Measurements from ENCODE around the gene PSENEN. TPM values are rescaled to one million over a fixed set of nuclear protein-coding genes. Genes with fewer than 3 reads are reported as not detected.

The PSENEN gene
- total RNA-seq, 4 donors from 2014 or later: 22.2 to 45.8 (median 38.3) TPM

GRCh38 chr19:35754370-35755130 lies 9.1 kb downstream of the PSENEN start:
- H3K4me1 ChIP-seq: peaks cover 23 to 46% of the 10 kb centered on the region in 2 donors
- no peaks in the 10 kb centered on the region for H3K9me3 ChIP-seq
- intact Hi-C loops (cut with DNase I; ENCODE audit: low total_unique reads) (loop anchor here (1.0 to 10.0 kb wide), 6 partner anchors 37 to 712 kb away; partner anchors contain the start of genes COX6B1, COX7A1, HPN and USF2), in situ Hi-C loops (cut with MboI; ENCODE audit: low sequenced_read_pairs in 4 of 4) (loop anchor here in 1 of 4 donors (25.0 kb wide), 1 partner anchor 383 kb away; the partner anchor contains the start of gene CAPNS1)
- H3K27ac ChIP-seq: peak overlapping the region; percentile 89 to 97 (median 95)
- DNase-seq (no peak), ATAC-seq (no peak)
- no peak for TF ChIP-seq CTCF (IDR thresholded peaks at IDR 0.05 in 4 of 5, conservative IDR thresholded peaks at IDR 0.05 in 1 of 5)
- H3K27me3 ChIP-seq: no peaks in the 10 kb centered on the region
- H3K4me3 ChIP-seq: peak overlapping the region in 3 of 4 donors; percentile 72 to 84 (median 76)
- peaks cover 0 to 16% of the 10 kb centered on the region in 2 donors for H3K36me3 ChIP-seq

- H3K4me1 ChIP-seq: peaks cover 23 to 43% of the 10 kb centered on the region in 2 donors
Observed at GRCh38 chr19:35755131-35755549, 9.7 kb downstream of the PSENEN start.

GRCh38 chr19:35755550-35756376 lies 10.3 kb downstream of the PSENEN start:
- peaks cover 23 to 43% of the 10 kb centered on the region in 2 donors for H3K4me1 ChIP-seq
- H3K36me3 ChIP-seq: peaks cover 0 to 16% of the 10 kb centered on the region in 2 donors
- no peaks in the 10 kb centered on the region for H3K27me3 ChIP-seq
- TF ChIP-seq POLR2A (IDR thresholded peaks at IDR 0.05) (peak; percentile 76 to 79), CTCF (IDR thresholded peaks at IDR 0.05 in 4 of 5, conservative IDR thresholded peaks at IDR 0.05 in 1 of 5) (no peak)
- H3K27ac ChIP-seq: peak overlapping the region; percentile 89 to 97 (median 95)
- peak overlapping the region; percentile 57 to 84 (median 74) for H3K4me3 ChIP-seq
- in situ Hi-C loops (cut with MboI; ENCODE audit: low sequenced_read_pairs in 4 of 4): loop anchor here in 1 of 4 donors (25.0 kb wide), 1 partner anchor 382 kb away; the partner anchor contains the start of gene CAPNS1
- ATAC-seq: peak; percentile 40 to 43
- H3K9me3 ChIP-seq: no peaks in the 10 kb centered on the region
- DNase-seq: peak; percentile 81 to 91
- intact Hi-C loops (cut with DNase I; ENCODE audit: low total_unique reads): loop anchor here (1.0 to 10.0 kb wide), 6 partner anchors 38 to 713 kb away; partner anchors contain the start of genes COX6B1, COX7A1, HPN and USF2

More at GRCh38 chr19:35755131-35755549, 9.7 kb downstream of the PSENEN start:
- intact Hi-C loops (cut with DNase I; ENCODE audit: low total_unique reads) (loop anchor here (1.0 to 10.0 kb wide), 6 partner anchors 38 to 713 kb away; partner anchors contain the start of genes COX6B1, COX7A1, HPN and USF2), in situ Hi-C loops (cut with MboI; ENCODE audit: low sequenced_read_pairs in 4 of 4) (loop anchor here in 1 of 4 donors (25.0 kb wide), 1 partner anchor 382 kb away; the partner anchor contains the start of gene CAPNS1)
- peak; percentile 1 to 7 for ATAC-seq
- peak overlapping the region; percentile 89 to 97 (median 95) for H3K27ac ChIP-seq
- H3K9me3 ChIP-seq: no peaks in the 10 kb centered on the region
- TF ChIP-seq POLR2A (IDR thresholded peaks at IDR 0.05): peak in 1 of 2 donors; percentile 74
- TF ChIP-seq CTCF (IDR thresholded peaks at IDR 0.05 in 4 of 5, conservative IDR thresholded peaks at IDR 0.05 in 1 of 5): no peak
- no peak for DNase-seq
- H3K27me3 ChIP-seq: no peaks in the 10 kb centered on the region
- H3K36me3 ChIP-seq: peaks cover 0 to 16% of the 10 kb centered on the region in 2 donors
- peak overlapping the region; percentile 57 to 84 (median 74) for H3K4me3 ChIP-seq

All from gastrocnemius medialis (tissue), 4 donors.